Testis (tissue), 2 donors: Measurements from ENCODE around the gene POLDIP2.

ENCODE experiments used
- CTCF ChIP-seq, 3 experiments: fragments of 450-650 bp in 2 of 3; fragments of 200-600 bp in 1 of 3; sonication (generic) in 1 of 3; IDR thresholded peaks; one replicate each; pipeline ENCODE4 v1.5.1; 2016 to 2019; ENCODE audit warnings: antibody characterized with exemption in 3 of 3, mild to moderate bottlenecking in 2 of 3, moderate library complexity in 1 of 3
- POLR2A ChIP-seq: fragments of 450-650 bp; IDR thresholded peaks from one replicate; pipeline ENCODE4 v1.6.1; 2017; ENCODE audit warnings: antibody characterized with exemption, mild to moderate bottlenecking, moderate library complexity

GRCh38 chr17:28404461-28404811 is 47.1 kb upstream of the POLDIP2 start:
- TF ChIP-seq CTCF (IDR thresholded peaks at IDR 0.05) (no peak), POLR2A (no peak)
